H1 (cell line): ENCODE results near the gene RELN. TPM values are rescaled to one million over a fixed set of nuclear protein-coding genes. Genes with fewer than 3 reads are reported as not detected.

ENCODE experiments used
- CTCF ChIA-PET: fragments of 300-600 bp; sonication (Branson Sonifier 250); formaldehyde crosslinking; loops from one replicate; lab custom pipeline; 2021; ENCODE audit not compliant: partially characterized antibody; lab: Charles Lee
- POLR2A ChIA-PET: fragments of 300-600 bp; sonication (Branson Sonifier 250); formaldehyde crosslinking; loops from one replicate; lab custom pipeline; 2021; ENCODE audit warnings: inconsistent platforms; ENCODE audit not compliant: partially characterized antibody; lab: Charles Lee
- DNase-seq, 2 experiments: peaks; one replicate each; pipeline versions ENCODE4 v3.0.0 to v3.0.0-alpha.2; 2010 to 2022; ENCODE audit warnings: low spot score in 2 of 2, low read depth in 1 of 2, mixed read lengths in 1 of 2
- FAIRE-seq: peaks from 2 replicates; lab custom pipeline; 2011; peaks lifted over from hg19 to GRCh38; lab: Jason Lieb, UNC
- H2AFZ ChIP-seq: 2 replicates; pipeline ENCODE4 v1.8.1; 2012; ENCODE audit warnings: low read length, inconsistent platforms
- H2AK5ac ChIP-seq: 2 replicates; pipeline ENCODE4 v1.6.1; 2013; ENCODE audit warnings: low read depth, low read length
- H2BK120ac ChIP-seq: replicated peaks from 2 replicates; pipeline ENCODE3; 2013; ENCODE audit warnings: low read depth, low read length, inconsistent platforms
- H2BK12ac ChIP-seq: 2 replicates; pipeline ENCODE4 v1.6.1; 2013; ENCODE audit warnings: low read depth, low read length
- H2BK15ac ChIP-seq: 2 replicates; pipeline ENCODE4 v1.6.1; 2013; ENCODE audit warnings: low read length
- H2BK20ac ChIP-seq: 2 replicates; pipeline ENCODE4 v1.6.1; 2013; ENCODE audit warnings: low read length
- H2BK5ac ChIP-seq: 2 replicates; pipeline ENCODE4 v1.6.1; 2013; ENCODE audit warnings: low read depth, low read length
- H3K14ac ChIP-seq: 2 replicates; pipeline ENCODE4 v1.6.1; 2013; ENCODE audit warnings: inconsistent platforms; ENCODE audit not compliant: insufficient read length
- H3K18ac ChIP-seq: 2 replicates; pipeline ENCODE4 v1.6.1; 2013; ENCODE audit warnings: low read length; ENCODE audit errors: extremely low read depth
- H3K23ac ChIP-seq: 2 replicates; pipeline ENCODE4 v1.6.1; 2013; ENCODE audit warnings: inconsistent platforms; ENCODE audit not compliant: insufficient read length
- H3K23me2 ChIP-seq: 2 replicates; pipeline ENCODE4 v1.6.1; 2013; ENCODE audit warnings: low read depth, low read length
- H3K27ac ChIP-seq: 2 replicates; pipeline ENCODE4 v1.6.1; 2011; ENCODE audit warnings: low read depth, low read length, inconsistent platforms
- H3K27me3 ChIP-seq, 4 experiments: replicated peaks in 1 of 4; 1 replicate in 1 of 4; 2 replicates in 3 of 4; pipeline versions ENCODE4 v1.6.1 to v1.8.1; 2011 to 2013; ENCODE audit warnings: low read length in 3 of 4, mild to moderate bottlenecking in 3 of 4, inconsistent platforms in 2 of 4, mixed read lengths in 2 of 4, moderate library complexity in 1 of 4; ENCODE audit not compliant: control insufficient read depth in 3 of 4, insufficient read depth in 3 of 4; ENCODE audit errors: extremely low read depth in 1 of 4
- H3K36me3 ChIP-seq, 4 experiments: 2 replicates each; pipeline versions ENCODE4 v1.6.1 to v1.8.1; 2011 to 2013; ENCODE audit warnings: mild to moderate bottlenecking in 4 of 4, low read length in 3 of 4, moderate library complexity in 2 of 4, control low read depth in 1 of 4, inconsistent platforms in 1 of 4; ENCODE audit not compliant: insufficient read depth in 4 of 4, control insufficient read depth in 2 of 4
- H3K4ac ChIP-seq: replicated peaks from 2 replicates; pipeline ENCODE3; 2013; ENCODE audit warnings: low read length, low read depth, mixed read lengths, inconsistent platforms; ENCODE audit not compliant: insufficient read length
- H3K4me1 ChIP-seq, 4 experiments: replicated peaks in 1 of 4; 1 replicate in 1 of 4; 2 replicates in 3 of 4; pipeline versions ENCODE4 v1.6.1 to v1.8.1; 2011 to 2013; ENCODE audit warnings: low read length in 3 of 4, inconsistent platforms in 2 of 4, mixed read lengths in 1 of 4; ENCODE audit not compliant: insufficient read depth in 4 of 4, control insufficient read depth in 3 of 4
- H3K4me2 ChIP-seq, 2 experiments: 2 replicates each; pipeline versions ENCODE4 v1.6.1 to v1.8.1; 2011 to 2013; ENCODE audit warnings: low read depth in 2 of 2, low read length in 2 of 2, control low read depth in 1 of 2, inconsistent platforms in 1 of 2, mild to moderate bottlenecking in 1 of 2; ENCODE audit not compliant: insufficient read depth in 1 of 2
- H3K4me3 ChIP-seq, 4 experiments: fragments of 200-600, 300-600 bp in 1 of 4; sonication (generic), shearing (Covaris generic), sonication (Bioruptor Twin) in 1 of 4; 2 replicates each; pipeline versions ENCODE4 v1.5.1 to v1.8.1; 2011 to 2016; ENCODE audit warnings: low read length in 4 of 4, low read depth in 3 of 4, control low read depth in 2 of 4, inconsistent platforms in 2 of 4, mild to moderate bottlenecking in 2 of 4, mixed read lengths in 1 of 4, moderate library complexity in 1 of 4; ENCODE audit not compliant: insufficient read depth in 2 of 4; ENCODE audit errors: extremely low read depth in 1 of 4
- H3K56ac ChIP-seq: replicated peaks from 2 replicates; pipeline ENCODE3; 2013; ENCODE audit warnings: low read depth, mild to moderate bottlenecking, mixed read lengths, low read length, inconsistent platforms; ENCODE audit not compliant: insufficient read length
- H3K79me1 ChIP-seq: 2 replicates; pipeline ENCODE4 v1.6.1; 2013; ENCODE audit warnings: low read depth, low read length, control low read depth
- H3K79me2 ChIP-seq, 2 experiments: 2 replicates each; pipeline versions ENCODE4 v1.6.1 to v1.8.1; 2012 to 2013; ENCODE audit warnings: low read length in 2 of 2, mild to moderate bottlenecking in 2 of 2, inconsistent platforms in 1 of 2; ENCODE audit not compliant: insufficient read depth in 2 of 2, control insufficient read depth in 1 of 2
- H3K9ac ChIP-seq, 4 experiments: replicated peaks in 1 of 4; 1 replicate in 1 of 4; 2 replicates in 3 of 4; pipeline versions ENCODE4 v1.6.1 to v1.8.1; 2011 to 2013; ENCODE audit warnings: low read depth in 3 of 4, low read length in 3 of 4, control low read depth in 2 of 4, mild to moderate bottlenecking in 2 of 4, moderate library complexity in 2 of 4, inconsistent platforms in 1 of 4; ENCODE audit errors: extremely low read depth in 1 of 4
- H3K9me3 ChIP-seq, 2 experiments: 2 replicates each; pipeline versions ENCODE4 v1.6.1 to v1.8.1; 2012 to 2013; ENCODE audit warnings: mild to moderate bottlenecking in 2 of 2, moderate library complexity in 2 of 2, control low read depth in 1 of 2, inconsistent platforms in 1 of 2, low read depth in 1 of 2, low read length in 1 of 2, mixed read lengths in 1 of 2; ENCODE audit not compliant: insufficient read depth in 2 of 2
- H4K20me1 ChIP-seq, 2 experiments: replicated peaks in 1 of 2; 2 replicates each; pipeline versions ENCODE3 to v1.8.1; 2011 to 2013; ENCODE audit warnings: inconsistent platforms in 2 of 2, low read length in 2 of 2, mild to moderate bottlenecking in 1 of 2; ENCODE audit not compliant: insufficient read depth in 2 of 2, control insufficient read depth in 1 of 2
- H4K5ac ChIP-seq: 2 replicates; pipeline ENCODE4 v1.6.1; 2013; ENCODE audit warnings: low read length, low read depth, mixed read lengths, inconsistent platforms; ENCODE audit not compliant: insufficient read length
- H4K8ac ChIP-seq: 2 replicates; pipeline ENCODE4 v1.8.0; 2013; ENCODE audit warnings: mild to moderate bottlenecking, moderate library complexity, low read length, inconsistent platforms; ENCODE audit not compliant: insufficient read depth; ENCODE audit errors: extremely low read depth
- H4K91ac ChIP-seq: replicated peaks from 2 replicates; pipeline ENCODE3; 2013; ENCODE audit warnings: low read length, mixed read lengths, inconsistent platforms; ENCODE audit not compliant: insufficient read length
- CBX5 ChIP-seq: fragments of 300-800, 300-1000 bp; sonication (generic); IDR thresholded peaks from 2 replicates; pipeline ENCODE4 v1.7.1; 2016; ENCODE audit warnings: antibody characterized with exemption, low read length, low read depth
- CHD1 ChIP-seq: IDR thresholded peaks from 2 replicates; pipeline ENCODE4 v1.6.1; 2012; ENCODE audit warnings: low read depth, low read length, improper control_type of control experiment
- HDAC2 ChIP-seq, 2 experiments: fragments of 300-600 bp in 1 of 2; sonication (generic) in 1 of 2; IDR thresholded peaks; 2 replicates each; pipeline ENCODE4 v1.6.1; 2011 to 2012; ENCODE audit warnings: low read depth in 2 of 2, low read length in 2 of 2, mild to moderate bottlenecking in 2 of 2, moderate library complexity in 2 of 2, borderline replicate concordance in 1 of 2, inconsistent platforms in 1 of 2
- KDM1A ChIP-seq: fragments of 200-600, 300-600 bp; sonication (generic); IDR thresholded peaks from 2 replicates; pipeline ENCODE4 v1.7.1; 2016; ENCODE audit warnings: mild to moderate bottlenecking, low read length, borderline replicate concordance
- KDM5A ChIP-seq: fragments of 200-600 bp; IDR thresholded peaks from 2 replicates; pipeline ENCODE4 v1.7.1; 2012; ENCODE audit warnings: mild to moderate bottlenecking, low read length, inconsistent platforms, mixed read lengths
- POU5F1 ChIP-seq: IDR thresholded peaks from 2 replicates; pipeline ENCODE4 v1.6.1; 2011; ENCODE audit warnings: low read depth, mild to moderate bottlenecking, low read length, moderate library complexity
- RAD21 ChIP-seq, 2 experiments: IDR thresholded peaks in 1 of 2; conservative IDR thresholded peaks in 1 of 2; 2 replicates each; pipeline ENCODE4 v1.6.1; 2011; ENCODE audit warnings: low read depth in 2 of 2, low read length in 2 of 2, improper control_type of control experiment in 1 of 2, inconsistent platforms in 1 of 2, mild to moderate bottlenecking in 1 of 2, moderate library complexity in 1 of 2
- SP4 ChIP-seq: IDR thresholded peaks from 2 replicates; pipeline ENCODE4 v1.6.1; 2012; ENCODE audit warnings: low read length, inconsistent platforms
- TAF7 ChIP-seq: optimal IDR thresholded peaks from 2 replicates; pipeline ENCODE3; 2011; ENCODE audit warnings: low read depth, mild to moderate bottlenecking, inconsistent platforms, low read length, moderate library complexity, borderline replicate concordance
- TEAD4 ChIP-seq: IDR thresholded peaks from 2 replicates; pipeline ENCODE4 v1.6.1; 2012; ENCODE audit warnings: low read depth, low read length, inconsistent platforms, mixed read lengths
- WGBS, 2 experiments: shearing (Covaris generic) in 1 of 2; methylation state at CpG; one replicate each; pipeline versions ENCODE4 v1.1.6 to v1.1.7; 2013 to 2015; ENCODE audit warnings: low lambda C conversion rate in 2 of 2, mixed read lengths in 2 of 2, inconsistent platforms in 1 of 2, low coverage in 1 of 2, missing lambda C conversion rate in 1 of 2; ENCODE audit not compliant: insufficient replicate concordance in 2 of 2, insufficient coverage in 1 of 2, insufficient read length in 1 of 2; ENCODE audit errors: extremely low coverage in 1 of 2, missing lambda C conversion rate in 1 of 2; 5-methylcytosine and 5-hydroxymethylcytosine counted together
- polyA plus RNA-seq, 7 experiments: library from polyadenylated mRNA; depleted of rRNA in 3 of 7; stranded (reverse) in 5 of 7; unstranded in 2 of 7; fragments of >200 nt in 5 of 7; fragments of 200-250 nt in 2 of 7; gene quantifications; 1 replicate in 5 of 7; 2 replicates in 1 of 7; 4 replicates in 1 of 7; pipeline versions ENCODE4 v1.2.1 to v1.2.3, GENCODE V29; 2011 to 2013; ENCODE audit warnings: missing spikeins in 2 of 7, mixed read lengths in 2 of 7
- total RNA-seq: library from RNA; stranded (reverse); fragmentation: NEBNext Ultra II Directional; extraction: Animal tissue kit (Norgen Biotek cat#: 25700); gene quantifications from 2 replicates; pipeline ENCODE4 v1.2.1, GENCODE V29; 2021
- TF ChIP-seq, protein P1 (sequence below), 3 experiments: IDR thresholded peaks; 1 replicate in 2 of 3; 2 replicates in 1 of 3; pipeline versions ENCODE4 v1.5.1 to v1.6.1; 2011; ENCODE audit warnings: low read length in 3 of 3, mild to moderate bottlenecking in 3 of 3, inconsistent platforms in 2 of 3, low read depth in 1 of 3, moderate library complexity in 1 of 3; ENCODE audit not compliant: insufficient read depth in 1 of 3; ENCODE audit errors: control extremely low read depth in 1 of 3

Gene RELN
- total and polyA plus RNA-seq, 2 of the 8 experiments (the other 6 are each of a cell fraction or from before 2014, with no cell fraction given), result 0.03 to 0.07 TPM

DNA sequence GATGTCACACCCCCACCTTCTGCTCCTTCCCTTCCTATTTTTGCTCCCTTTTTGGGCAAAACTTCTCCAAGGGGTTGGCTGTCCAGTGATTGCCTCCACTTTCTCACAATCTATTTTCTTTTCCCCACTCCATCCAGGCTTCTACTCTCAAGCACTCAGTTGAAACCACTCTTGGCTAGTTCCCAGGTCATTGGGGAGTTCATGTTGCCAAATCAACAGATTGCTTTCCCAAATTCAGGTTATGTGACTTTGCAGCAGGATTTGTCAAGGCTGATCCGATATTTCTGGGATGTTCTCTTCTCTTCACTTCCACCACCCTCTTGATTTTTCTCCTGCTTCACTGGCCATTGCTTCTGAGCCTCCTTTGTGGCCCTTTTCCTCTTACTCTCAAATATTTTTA, 284.8 kb downstream of the RELN start:
- H3K23ac ChIP-seq, result no peak overlapping the region
- no peak overlapping the region for H4K5ac ChIP-seq
- H3K23me2 ChIP-seq, result no peaks in the 10 kb centered on the region
- H4K20me1 ChIP-seq, result no peaks in the 10 kb centered on the region
- H3K4me1 ChIP-seq, result no peaks in the 10 kb centered on the region
- no peak overlapping the region for H2AFZ ChIP-seq
- H3K4me3 ChIP-seq, result no peak overlapping the region
- no peak overlapping the region for H3K9ac ChIP-seq
- H3K4me2 ChIP-seq, result no peak overlapping the region
- WGBS, 2 experiments, result 100% methylated on average over 1 of the region's 1 CpG; no CpG with 5 or more reads in 1 of the 2 experiments
- H2BK120ac ChIP-seq, result no peak overlapping the region
- ChIA-PET POLR2A (no interaction called here), CTCF (no interaction called here)
- no peak overlapping the region for H4K91ac ChIP-seq
- no peak overlapping the region for H3K18ac ChIP-seq
- H2BK5ac ChIP-seq, result no peak overlapping the region
- no peaks in the 10 kb centered on the region for H3K36me3 ChIP-seq
- no peak overlapping the region for H3K27ac ChIP-seq
- H2BK20ac ChIP-seq, result no peak overlapping the region
- no peaks in the 10 kb centered on the region for H3K79me2 ChIP-seq
- H2AK5ac ChIP-seq, result no peak overlapping the region
- H3K79me1 ChIP-seq, result no peaks in the 10 kb centered on the region
- no peak overlapping the region for H2BK15ac ChIP-seq
- no peak overlapping the region for H3K14ac ChIP-seq
- no peak overlapping the region for H2BK12ac ChIP-seq
- H3K4ac ChIP-seq, result no peak overlapping the region
- H3K9me3 ChIP-seq, result no peaks in the 10 kb centered on the region
- DNase-seq, result no peak
- H4K8ac ChIP-seq, result no peak overlapping the region
- H3K27me3 ChIP-seq, result no peaks in the 10 kb centered on the region
- H3K56ac ChIP-seq, result no peak overlapping the region
- FAIRE-seq, result no peak
- TF ChIP-seq, protein P1, sequence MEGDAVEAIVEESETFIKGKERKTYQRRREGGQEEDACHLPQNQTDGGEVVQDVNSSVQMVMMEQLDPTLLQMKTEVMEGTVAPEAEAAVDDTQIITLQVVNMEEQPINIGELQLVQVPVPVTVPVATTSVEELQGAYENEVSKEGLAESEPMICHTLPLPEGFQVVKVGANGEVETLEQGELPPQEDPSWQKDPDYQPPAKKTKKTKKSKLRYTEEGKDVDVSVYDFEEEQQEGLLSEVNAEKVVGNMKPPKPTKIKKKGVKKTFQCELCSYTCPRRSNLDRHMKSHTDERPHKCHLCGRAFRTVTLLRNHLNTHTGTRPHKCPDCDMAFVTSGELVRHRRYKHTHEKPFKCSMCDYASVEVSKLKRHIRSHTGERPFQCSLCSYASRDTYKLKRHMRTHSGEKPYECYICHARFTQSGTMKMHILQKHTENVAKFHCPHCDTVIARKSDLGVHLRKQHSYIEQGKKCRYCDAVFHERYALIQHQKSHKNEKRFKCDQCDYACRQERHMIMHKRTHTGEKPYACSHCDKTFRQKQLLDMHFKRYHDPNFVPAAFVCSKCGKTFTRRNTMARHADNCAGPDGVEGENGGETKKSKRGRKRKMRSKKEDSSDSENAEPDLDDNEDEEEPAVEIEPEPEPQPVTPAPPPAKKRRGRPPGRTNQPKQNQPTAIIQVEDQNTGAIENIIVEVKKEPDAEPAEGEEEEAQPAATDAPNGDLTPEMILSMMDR (IDR thresholded peaks at IDR 0.05; ENCODE audit: control extremely low read depth in 1 of 3, insufficient read depth in 1 of 3, low read depth in 1 of 3, low read length in 3 of 3), result no peak
- TF ChIP-seq SP4 (no peak), HDAC2 (IDR thresholded peaks at IDR 0.05; ENCODE audit: borderline replicate concordance in 1 of 2, low read depth in 2 of 2, low read length in 2 of 2) (no peak), KDM1A (no peak), TEAD4 (no peak), TAF7 (no peak), KDM5A (no peak), POU5F1 (no peak), CHD1 (no peak), RAD21 (IDR thresholded peaks at IDR 0.05 in 1 of 2, conservative IDR thresholded peaks at IDR 0.05 in 1 of 2; ENCODE audit: low read depth in 2 of 2, low read length in 2 of 2) (no peak), CBX5 (no peak)
